Neuronal stem cell (in vitro differentiated cells): ENCODE data around the gene ZFR2.

Experiments used
- DNase-seq: peaks from one replicate; pipeline ENCODE4 v3.0.0-alpha.2; 2013; ENCODE audit warnings: low spot score
- H2AFZ ChIP-seq: one replicate; pipeline ENCODE4 v1.6.1; 2013; ENCODE audit warnings: mild to moderate bottlenecking, low read length, inconsistent platforms
- H2AK5ac ChIP-seq: 2 replicates; pipeline ENCODE4 v1.6.1; 2013; ENCODE audit warnings: low read depth, mild to moderate bottlenecking, inconsistent platforms, low read length, moderate library complexity, mixed read lengths
- H2BK120ac ChIP-seq: 2 replicates; pipeline ENCODE4 v1.6.1; 2013; ENCODE audit warnings: low read depth, mild to moderate bottlenecking, inconsistent platforms, low read length, moderate library complexity, mixed read lengths
- H2BK12ac ChIP-seq: one replicate; pipeline ENCODE4 v1.6.1; 2013; ENCODE audit warnings: low read length, inconsistent platforms
- H2BK15ac ChIP-seq: 2 replicates; pipeline ENCODE4 v1.6.1; 2013; ENCODE audit warnings: mild to moderate bottlenecking, low read length, inconsistent platforms, mixed read lengths
- H2BK5ac ChIP-seq: one replicate; pipeline ENCODE4 v1.6.1; 2013; ENCODE audit warnings: inconsistent platforms, mild to moderate bottlenecking, low read length, moderate library complexity
- H3K14ac ChIP-seq: one replicate; pipeline ENCODE4 v1.6.1; 2013; ENCODE audit warnings: low read length, inconsistent platforms
- H3K18ac ChIP-seq: 2 replicates; pipeline ENCODE4 v1.6.1; 2013; ENCODE audit warnings: low read length, inconsistent platforms
- H3K23ac ChIP-seq: 2 replicates; pipeline ENCODE4 v1.6.1; 2013; ENCODE audit warnings: low read depth, mild to moderate bottlenecking, mixed read lengths, low read length, inconsistent platforms; ENCODE audit not compliant: poor library complexity
- H3K27ac ChIP-seq: replicated peaks from 3 replicates; pipeline ENCODE4 v1.5.1; 2013; ENCODE audit warnings: low read length, inconsistent platforms
- H3K27me3 ChIP-seq, 3 experiments: 2 replicates each; pipeline ENCODE4 v1.6.1; 2013; ENCODE audit warnings: low read length in 3 of 3, mild to moderate bottlenecking in 2 of 3, inconsistent platforms in 1 of 3, low read depth in 1 of 3, mixed read lengths in 1 of 3, moderate library complexity in 1 of 3; ENCODE audit not compliant: control insufficient read depth in 3 of 3, insufficient read depth in 3 of 3
- H3K36me3 ChIP-seq, 2 donors: replicated peaks in 1 of 2; 2 replicates each; pipeline ENCODE4 v1.6.1; 2013; ENCODE audit warnings: low read length in 2 of 2; ENCODE audit not compliant: control insufficient read depth in 2 of 2, insufficient read depth in 2 of 2
- H3K4ac ChIP-seq: 2 replicates; pipeline ENCODE4 v1.6.1; 2013; ENCODE audit warnings: inconsistent platforms, mild to moderate bottlenecking, low read length, moderate library complexity
- H3K4me1 ChIP-seq, 2 donors: 1 replicate in 1 of 2; 2 replicates in 1 of 2; pipeline ENCODE4 v1.6.1; 2013; ENCODE audit warnings: low read length in 2 of 2, low read depth in 1 of 2; ENCODE audit not compliant: control insufficient read depth in 2 of 2, insufficient read depth in 1 of 2
- H3K4me2 ChIP-seq: one replicate; pipeline ENCODE4 v1.6.1; 2013; ENCODE audit warnings: mild to moderate bottlenecking, low read length, inconsistent platforms; ENCODE audit not compliant: insufficient read depth, poor library complexity, severe bottlenecking
- H3K4me3 ChIP-seq, 2 donors: 2 replicates each; pipeline ENCODE4 v1.5.1; 2013; ENCODE audit warnings: low read length in 2 of 2, mild to moderate bottlenecking in 2 of 2, inconsistent platforms in 1 of 2, moderate library complexity in 1 of 2
- H3K79me1 ChIP-seq: one replicate; pipeline ENCODE4 v1.6.1; 2013; ENCODE audit warnings: low read depth, mild to moderate bottlenecking, inconsistent platforms, low read length, moderate library complexity
- H3K9ac ChIP-seq: one replicate; pipeline ENCODE4 v1.6.1; 2013; ENCODE audit warnings: mild to moderate bottlenecking, low read depth, low read length, inconsistent platforms; ENCODE audit not compliant: poor library complexity
- H3K9me3 ChIP-seq, 2 donors: replicated peaks in 1 of 2; 2 replicates each; pipeline versions ENCODE3 to v1.6.1; 2013; ENCODE audit warnings: low read length in 2 of 2, mild to moderate bottlenecking in 2 of 2, inconsistent platforms in 1 of 2, low read depth in 1 of 2, mixed read lengths in 1 of 2, moderate library complexity in 1 of 2; ENCODE audit not compliant: control insufficient read depth in 2 of 2, insufficient read depth in 1 of 2
- H4K8ac ChIP-seq: one replicate; pipeline ENCODE4 v1.6.1; 2013; ENCODE audit warnings: low read depth, mild to moderate bottlenecking, inconsistent platforms, low read length, moderate library complexity
- H4K91ac ChIP-seq: one replicate; pipeline ENCODE4 v1.6.1; 2013; ENCODE audit warnings: low read length, low read depth, mild to moderate bottlenecking, inconsistent platforms; ENCODE audit not compliant: poor library complexity
- WGBS, 2 donors: extraction: QIAGEN DNeasy Blood & Tissue Kit; methylation state at CpG; one replicate each; pipeline ENCODE4 v1.1.7; 2013; ENCODE audit warnings: missing lambda C conversion rate in 2 of 2, mixed read lengths in 1 of 2; ENCODE audit not compliant: insufficient read length in 2 of 2, insufficient replicate concordance in 1 of 2; ENCODE audit errors: extremely low coverage in 2 of 2; 5-methylcytosine and 5-hydroxymethylcytosine counted together

ZFR2 gene

GRCh38 chr19:3770136-3770999, 98.5 kb downstream of the ZFR2 start:
- WGBS, 2 donors, result no CpG with 5 or more reads among the region's 53 CpGs

GRCh38 chr19:3769494-3769893, 99.3 kb downstream of the ZFR2 start:
- Histone ChIP-seq H2BK5ac (peak overlapping the region; percentile 71), H3K36me3 (peaks cover 9 to 23% of the 10 kb centered on the region in 2 donors), H3K9ac (peak overlapping the region; percentile 12), H2BK12ac (peak overlapping the region; percentile 88), H3K27me3 (peaks cover 0 to 5% (median 0%) of the 10 kb centered on the region in 3 experiments), H3K9me3 (no peaks in the 10 kb centered on the region), H2BK120ac (no peak overlapping the region), H3K4me3 (no peak overlapping the region), H3K18ac (no peak overlapping the region), H3K14ac (no peak overlapping the region), H3K4me1 (peaks cover 0 to 8% of the 10 kb centered on the region in 2 donors), H2AK5ac (peak overlapping the region; percentile 71), H3K27ac (no peak overlapping the region), H3K79me1 (peaks cover 4% of the 10 kb centered on the region), H3K4ac (no peak overlapping the region), H3K4me2 (no peak overlapping the region), H2AFZ (no peak overlapping the region), H4K91ac (no peak overlapping the region), H3K23ac (peak overlapping the region; percentile 73), H2BK15ac (no peak overlapping the region), H4K8ac (no peak overlapping the region)
- WGBS, 2 donors, result no CpG with 5 or more reads among the region's 17 CpGs
- DNase-seq, result no peak

More at GRCh38 chr19:3770136-3770999, 98.5 kb downstream of the ZFR2 start:
- Histone ChIP-seq H2BK12ac (peak overlapping the region; percentile 4), H3K4me3 (no peak overlapping the region), H2BK15ac (peak overlapping the region; percentile 75), H3K18ac (peak overlapping the region; percentile 89), H3K23ac (no peak overlapping the region), H3K4me2 (peak overlapping the region; percentile 3), H3K4me1 (peaks cover 0 to 11% of the 10 kb centered on the region in 2 donors), H4K8ac (peak overlapping the region; percentile 48), H2AK5ac (peak overlapping the region; percentile 84), H2BK5ac (peak overlapping the region; percentile 71), H3K9ac (no peak overlapping the region), H3K27ac (no peak overlapping the region), H2BK120ac (peak overlapping the region; percentile 52), H3K36me3 (peaks cover 9 to 18% of the 10 kb centered on the region in 2 donors), H2AFZ (no peak overlapping the region), H3K4ac (peak overlapping the region; percentile 89), H3K14ac (peak overlapping the region; percentile 47), H4K91ac (no peak overlapping the region), H3K79me1 (peaks cover 4% of the 10 kb centered on the region), H3K9me3 (no peaks in the 10 kb centered on the region), H3K27me3 (peaks cover 0 to 5% (median 0%) of the 10 kb centered on the region in 3 experiments)
- DNase-seq, result no peak

- Histone ChIP-seq H3K9me3 (no peaks in the 10 kb centered on the region), H2BK5ac (no peak overlapping the region), H3K23ac (no peak overlapping the region), H3K4me2 (no peak overlapping the region), H3K4ac (no peak overlapping the region), H4K91ac (no peak overlapping the region), H3K36me3 (peaks cover 9 to 23% of the 10 kb centered on the region in 2 donors), H2BK15ac (no peak overlapping the region), H3K79me1 (peaks cover 4% of the 10 kb centered on the region), H3K14ac (no peak overlapping the region), H3K18ac (no peak overlapping the region), H2AFZ (no peak overlapping the region), H2AK5ac (no peak overlapping the region), H2BK120ac (no peak overlapping the region), H3K27ac (no peak overlapping the region), H2BK12ac (no peak overlapping the region), H4K8ac (no peak overlapping the region), H3K4me1 (peaks cover 0 to 8% of the 10 kb centered on the region in 2 donors), H3K27me3 (no peaks in the 10 kb centered on the region), H3K4me3 (no peak overlapping the region), H3K9ac (no peak overlapping the region)
- DNase-seq, result no peak
- WGBS, 2 donors, result no CpG with 5 or more reads among the region's 7 CpGs
Measured at GRCh38 chr19:3768748-3769099, 100.1 kb downstream of the ZFR2 start.

GRCh38 chr19:3768015-3768747, 100.7 kb downstream of the ZFR2 start:
- H3K4me2 ChIP-seq, result no peak overlapping the region
- H3K9ac ChIP-seq, result no peak overlapping the region
- no peaks in the 10 kb centered on the region for H3K9me3 ChIP-seq
- no peak overlapping the region for H3K4me3 ChIP-seq
- H2AFZ ChIP-seq, result no peak overlapping the region
- no peak overlapping the region for H3K18ac ChIP-seq
- no peak overlapping the region for H3K14ac ChIP-seq
- no peak overlapping the region for H3K27ac ChIP-seq
- no CpG with 5 or more reads among the region's 25 CpGs for WGBS, 2 donors
- H3K79me1 ChIP-seq, result peaks cover 4% of the 10 kb centered on the region
- DNase-seq, result no peak
- H2BK15ac ChIP-seq, result no peak overlapping the region
- H4K8ac ChIP-seq, result no peak overlapping the region
- H2BK12ac ChIP-seq, result no peak overlapping the region
- H2BK5ac ChIP-seq, result no peak overlapping the region
- no peak overlapping the region for H3K23ac ChIP-seq
- H3K4me1 ChIP-seq, result peaks cover 0 to 8% of the 10 kb centered on the region in 2 donors
- H3K4ac ChIP-seq, result no peak overlapping the region
- no peaks in the 10 kb centered on the region for H3K27me3 ChIP-seq
- no peak overlapping the region for H2BK120ac ChIP-seq
- peaks cover 9 to 23% of the 10 kb centered on the region in 2 donors for H3K36me3 ChIP-seq
- H4K91ac ChIP-seq, result no peak overlapping the region
- H2AK5ac ChIP-seq, result no peak overlapping the region
